MCF 10A (cell line): ENCODE measurements around the gene CAMTA1. TPM values are rescaled to one million over a fixed set of nuclear protein-coding genes. Genes with fewer than 3 reads are reported as not detected.

Experiments
- BruUV-seq: library from RNA; stranded (reverse); fragments of 400-500 nt; replicated peaks from 2 replicates; lab custom pipeline; 2021; lab: Mats Ljungman, UMichigan
- CTCF ChIA-PET: fragments of 300-600 bp; sonication (Branson Sonifier 250); formaldehyde crosslinking; extraction: SDS; loops from one replicate; lab custom pipeline; 2021; ENCODE audit warnings: antibody characterized with exemption, inconsistent platforms; lab: Yijun Ruan, JAX
- POLR2A ChIA-PET: fragments of 300-600, 350-650 bp; sonication (Branson Sonifier 250); formaldehyde crosslinking; extraction: SDS; loops from one replicate; lab custom pipeline; 2020; ENCODE audit warnings: antibody characterized with exemption, inconsistent platforms; lab: Yijun Ruan, JAX
- DNase-seq: peaks from one replicate; pipeline ENCODE4 v3.0.0-alpha.2; 2018; ENCODE audit not compliant: unreplicated experiment
- H3K27ac Mint-ChIP-seq: one replicate; pipeline ENCODE4 v1.8.0; 2022; ENCODE audit warnings: mild to moderate bottlenecking, low read depth, mixed read lengths; ENCODE audit not compliant: unreplicated experiment
- H3K27me3 Mint-ChIP-seq: one replicate; pipeline ENCODE4 v1.8.0; 2022; ENCODE audit warnings: mixed read lengths; ENCODE audit not compliant: insufficient read depth, unreplicated experiment
- H3K36me3 Mint-ChIP-seq: one replicate; pipeline ENCODE4 v1.8.0; 2022; ENCODE audit warnings: mild to moderate bottlenecking, moderate library complexity, mixed read lengths; ENCODE audit not compliant: insufficient read depth, unreplicated experiment
- H3K4me1 Mint-ChIP-seq: one replicate; pipeline ENCODE4 v1.8.0; 2022; ENCODE audit warnings: mixed read lengths; ENCODE audit not compliant: insufficient read depth, unreplicated experiment
- H3K4me3 Mint-ChIP-seq: one replicate; pipeline ENCODE4 v1.8.0; 2022; ENCODE audit warnings: mild to moderate bottlenecking, moderate library complexity, mixed read lengths; ENCODE audit not compliant: unreplicated experiment
- H3K9me3 Mint-ChIP-seq: one replicate; pipeline ENCODE4 v1.8.0; 2022; ENCODE audit warnings: mixed read lengths; ENCODE audit not compliant: unreplicated experiment
- CTCF ChIP-seq: fragments of 200-600 bp; IDR thresholded peaks from one replicate; pipeline ENCODE4 v1.8.0; 2022; ENCODE audit warnings: antibody characterized with exemption, mild to moderate bottlenecking; ENCODE audit not compliant: unreplicated experiment
- intact Hi-C: fragments of 100-400 bp; cut with micrococcal nuclease; formaldehyde crosslinking; loops from 2 replicates; pipeline ENCODE4 v1.14.1; 2022
- total RNA-seq: library from RNA; stranded (reverse); gene quantifications from 2 replicates; pipeline ENCODE4 v1.2.3, GENCODE V29; 2022

The CAMTA1 gene
- total RNA-seq, 1 experiment from 2014 or later = 74.1 TPM

GRCh38 chr1:7659514-7659913 lies 874.3 kb downstream of the CAMTA1 start:
- Mint-ChIP-seq H3K4me3 (no peak overlapping the region), H3K9me3 (no peaks in the 10 kb centered on the region), H3K27me3 (no peaks in the 10 kb centered on the region), H3K4me1 (no peaks in the 10 kb centered on the region), H3K36me3 (no peaks in the 10 kb centered on the region), H3K27ac (no peak overlapping the region)
- ChIA-PET POLR2A (no interaction called here), CTCF (interaction anchor here (0.8 to 2.9 kb wide), 4 partner anchors 8 to 241 kb away, joined by 3 to 19 read pairs (median 7); no protein-coding TSS in a partner anchor)
- no peak for TF ChIP-seq CTCF
- intact Hi-C loops = no loop called here
- no peak for DNase-seq
- no TSS peak for BruUV-seq

- CTCF ChIA-PET = interaction anchor here (0.5 to 21.2 kb wide), 6 partner anchors 17 to 593 kb away, joined by 3 to 646 read pairs (median 4); no protein-coding TSS in a partner anchor
- Mint-ChIP-seq H3K36me3 (no peaks in the 10 kb centered on the region), H3K4me1 (no peaks in the 10 kb centered on the region), H3K27me3 (no peaks in the 10 kb centered on the region), H3K9me3 (no peaks in the 10 kb centered on the region), H3K27ac (no peak overlapping the region), H3K4me3 (no peak overlapping the region)
- POLR2A ChIA-PET = no interaction called here
- no TSS peak for BruUV-seq
- intact Hi-C loops = no loop called here
- TF ChIP-seq CTCF = no peak
- DNase-seq = no peak
These were observed 878.3 kb downstream of the CAMTA1 start for GRCh38 chr1:7663451-7664146.

GRCh38 chr1:7664147-7664892 lies 879.1 kb downstream of the CAMTA1 start:
- no peaks in the 10 kb centered on the region for H3K9me3 Mint-ChIP-seq
- no peak for DNase-seq
- no peaks in the 10 kb centered on the region for H3K4me1 Mint-ChIP-seq
- no peaks in the 10 kb centered on the region for H3K36me3 Mint-ChIP-seq
- no TSS peak for BruUV-seq
- CTCF ChIA-PET = interaction anchor here (0.6 to 21.2 kb wide), 8 partner anchors 9 to 594 kb away, joined by 3 to 646 read pairs (median 4); no protein-coding TSS in a partner anchor
- no peak for TF ChIP-seq CTCF
- intact Hi-C loops = no loop called here
- no peak overlapping the region for H3K27ac Mint-ChIP-seq
- H3K27me3 Mint-ChIP-seq = no peaks in the 10 kb centered on the region
- POLR2A ChIA-PET = no interaction called here
- no peak overlapping the region for H3K4me3 Mint-ChIP-seq

- DNase-seq = no peak
- Mint-ChIP-seq H3K9me3 (no peaks in the 10 kb centered on the region), H3K27ac (no peak overlapping the region), H3K4me1 (no peaks in the 10 kb centered on the region), H3K27me3 (no peaks in the 10 kb centered on the region), H3K4me3 (no peak overlapping the region), H3K36me3 (no peaks in the 10 kb centered on the region)
- CTCF ChIA-PET = interaction anchor here (0.6 to 21.2 kb wide), 8 partner anchors 9 to 594 kb away, joined by 3 to 646 read pairs (median 6); no protein-coding TSS in a partner anchor
- POLR2A ChIA-PET = interaction anchor here (0.7 kb wide), 1 partner anchor 88 kb away, joined by 3 read pairs; no protein-coding TSS in a partner anchor
- BruUV-seq = no TSS peak
- intact Hi-C loops = no loop called here
- no peak for TF ChIP-seq CTCF
These were observed 879.6 kb downstream of the CAMTA1 start for GRCh38 chr1:7664893-7665250.
